OCI-LY3 (cell line): ENCODE data around the gene PRKAR1B.

Source experiments
- CTCF ChIP-seq: fragments of 200-600, 300-600 bp; sonication (generic); IDR thresholded peaks from 2 replicates; pipeline ENCODE4 v1.5.1; 2014; ENCODE audit warnings: antibody characterized with exemption, low read length, low read depth
- EZH2phosphoT487 ChIP-seq: fragments of 200-600 bp; shearing (Covaris generic); IDR thresholded peaks from 2 replicates; pipeline ENCODE4 v1.6.1; 2018; ENCODE audit warnings: antibody characterized with exemption, mixed run types, low read depth

DNA sequence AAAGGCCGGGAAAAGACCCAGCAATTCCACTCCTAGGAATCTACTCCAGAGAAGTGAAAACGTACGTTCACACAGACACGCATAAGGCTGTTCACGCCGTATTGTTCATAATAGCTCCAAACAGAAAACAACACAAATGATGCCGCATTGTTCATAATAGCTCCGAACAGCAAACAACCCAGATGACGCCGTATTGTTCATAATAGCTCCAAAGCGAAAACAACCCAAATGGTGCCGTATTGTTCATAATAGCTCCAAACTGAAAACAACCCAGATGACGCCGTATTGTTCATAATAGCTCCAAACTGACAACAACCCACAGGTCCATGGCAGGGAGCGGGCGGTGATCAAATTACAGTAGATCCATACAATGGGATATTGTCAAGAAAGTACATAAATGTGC lies 85.8 kb downstream of the PRKAR1B start:
- TF ChIP-seq CTCF (no peak), EZH2phosphoT487 (no peak)
